Hepatocyte (in vitro differentiated cells): Measurements from ENCODE around the gene ZNF208. TPM values are rescaled to one million over a fixed set of nuclear protein-coding genes. Genes with fewer than 3 reads are reported as not detected.

Experiments
- DNase-seq: peaks from one replicate; pipeline ENCODE4 v3.0.0-alpha.2; 2016; ENCODE audit warnings: low spot score
- H2AFZ ChIP-seq: fragments of 200-600 bp; sonication (generic); 2 replicates; pipeline ENCODE4 v1.6.0; 2016; ENCODE audit warnings: antibody characterized with exemption, mild to moderate bottlenecking
- H3K27ac ChIP-seq: fragments of 200-600 bp; sonication (generic); 2 replicates; pipeline ENCODE4 v1.5.1; 2016; ENCODE audit warnings: mild to moderate bottlenecking
- H3K27me3 ChIP-seq: fragments of 200-600 bp; sonication (generic); 2 replicates; pipeline ENCODE4 v1.6.1; 2016
- H3K36me3 ChIP-seq: fragments of 200-600 bp; sonication (generic); replicated peaks from 2 replicates; pipeline ENCODE4 v1.5.1; 2016; ENCODE audit warnings: low read depth; ENCODE audit not compliant: insufficient read depth
- H3K4me1 ChIP-seq: fragments of 200-600 bp; sonication (generic); 2 replicates; pipeline ENCODE4 v1.5.1; 2016; ENCODE audit warnings: mild to moderate bottlenecking, moderate library complexity; ENCODE audit not compliant: insufficient read depth
- H3K4me2 ChIP-seq: fragments of 200-600 bp; sonication (generic); 2 replicates; pipeline ENCODE4 v1.6.0; 2016
- H3K4me3 ChIP-seq: fragments of 200-600 bp; sonication (generic); 2 replicates; pipeline ENCODE4 v1.5.1; 2016; ENCODE audit warnings: mild to moderate bottlenecking
- H3K79me2 ChIP-seq: fragments of 200-600 bp; sonication (generic); 2 replicates; pipeline ENCODE4 v1.6.0; 2017; ENCODE audit warnings: mild to moderate bottlenecking
- H3K9me2 ChIP-seq: fragments of 200-600 bp; sonication (generic); replicated peaks from 2 replicates; pipeline ENCODE4 v1.6.0; 2017; ENCODE audit warnings: mild to moderate bottlenecking; ENCODE audit not compliant: insufficient read depth
- H3K9me3 ChIP-seq: fragments of 200-600 bp; sonication (generic); 2 replicates; pipeline ENCODE4 v1.5.1; 2016; ENCODE audit warnings: low read depth, mild to moderate bottlenecking
- H4K20me1 ChIP-seq: fragments of 200-600 bp; sonication (generic); 2 replicates; pipeline ENCODE4 v1.6.0; 2016; ENCODE audit warnings: mild to moderate bottlenecking; ENCODE audit not compliant: insufficient read depth, poor library complexity, severe bottlenecking
- EZH2 ChIP-seq: fragments of 200-600 bp; sonication (generic); IDR thresholded peaks from 2 replicates; pipeline ENCODE4 v1.6.1; 2016; ENCODE audit warnings: antibody characterized with exemption, mild to moderate bottlenecking, borderline replicate concordance
- EZH2phosphoT487 ChIP-seq: fragments of 200-600 bp; sonication (generic); IDR thresholded peaks from one replicate; pipeline ENCODE4 v1.6.1; 2018; ENCODE audit warnings: antibody characterized with exemption, mild to moderate bottlenecking, low read depth, moderate library complexity; ENCODE audit not compliant: unreplicated experiment, severe bottlenecking
- WGBS: methylation state at CpG from one replicate; pipeline ENCODE4 v1.1.6; 2016; ENCODE audit warnings: low lambda C conversion rate; ENCODE audit errors: missing lambda C conversion rate; 5-methylcytosine and 5-hydroxymethylcytosine counted together
- polyA plus RNA-seq: library from polyadenylated mRNA; unstranded; fragments of >200 nt; fragmentation: Nextera tagmentation; extraction: Ambion mirVana; gene quantifications from 2 replicates; pipeline ENCODE4 v1.2.1, GENCODE V29; 2016
- total RNA-seq: library from RNA; depleted of rRNA; stranded (reverse); fragments of >200 nt; gene quantifications from 2 replicates; pipeline ENCODE4 v1.2.3, GENCODE V29; 2014
- TF ChIP-seq, protein P1 (sequence below): fragments of 200-600 bp; sonication (generic); IDR thresholded peaks from 2 replicates; pipeline ENCODE4 v1.5.1; 2016; ENCODE audit warnings: antibody characterized with exemption, mild to moderate bottlenecking; ENCODE audit not compliant: poor library complexity

ZNF208 gene
- total and polyA plus RNA-seq, 2 experiments from 2014 or later: not detected

GRCh38 chr19:21940684-21941083 is 70.1 kb downstream of the ZNF208 start:
- no peaks in the 10 kb centered on the region for H3K9me2 ChIP-seq
- no peak overlapping the region for H3K4me2 ChIP-seq
- TF ChIP-seq EZH2 (no peak), EZH2phosphoT487 (no peak)
- TF ChIP-seq, protein P1, sequence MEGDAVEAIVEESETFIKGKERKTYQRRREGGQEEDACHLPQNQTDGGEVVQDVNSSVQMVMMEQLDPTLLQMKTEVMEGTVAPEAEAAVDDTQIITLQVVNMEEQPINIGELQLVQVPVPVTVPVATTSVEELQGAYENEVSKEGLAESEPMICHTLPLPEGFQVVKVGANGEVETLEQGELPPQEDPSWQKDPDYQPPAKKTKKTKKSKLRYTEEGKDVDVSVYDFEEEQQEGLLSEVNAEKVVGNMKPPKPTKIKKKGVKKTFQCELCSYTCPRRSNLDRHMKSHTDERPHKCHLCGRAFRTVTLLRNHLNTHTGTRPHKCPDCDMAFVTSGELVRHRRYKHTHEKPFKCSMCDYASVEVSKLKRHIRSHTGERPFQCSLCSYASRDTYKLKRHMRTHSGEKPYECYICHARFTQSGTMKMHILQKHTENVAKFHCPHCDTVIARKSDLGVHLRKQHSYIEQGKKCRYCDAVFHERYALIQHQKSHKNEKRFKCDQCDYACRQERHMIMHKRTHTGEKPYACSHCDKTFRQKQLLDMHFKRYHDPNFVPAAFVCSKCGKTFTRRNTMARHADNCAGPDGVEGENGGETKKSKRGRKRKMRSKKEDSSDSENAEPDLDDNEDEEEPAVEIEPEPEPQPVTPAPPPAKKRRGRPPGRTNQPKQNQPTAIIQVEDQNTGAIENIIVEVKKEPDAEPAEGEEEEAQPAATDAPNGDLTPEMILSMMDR: no peak
- H3K36me3 ChIP-seq: no peaks in the 10 kb centered on the region
- no peak overlapping the region for H3K27ac ChIP-seq
- no peak overlapping the region for H3K4me3 ChIP-seq
- WGBS: 83% methylated on average over 28 of the region's 30 CpGs
- H3K4me1 ChIP-seq: no peaks in the 10 kb centered on the region
- no peaks in the 10 kb centered on the region for H4K20me1 ChIP-seq
- H3K27me3 ChIP-seq: no peaks in the 10 kb centered on the region
- no peaks in the 10 kb centered on the region for H3K79me2 ChIP-seq
- no peaks in the 10 kb centered on the region for H3K9me3 ChIP-seq
- no peak overlapping the region for H2AFZ ChIP-seq
- DNase-seq: no peak

DNA sequence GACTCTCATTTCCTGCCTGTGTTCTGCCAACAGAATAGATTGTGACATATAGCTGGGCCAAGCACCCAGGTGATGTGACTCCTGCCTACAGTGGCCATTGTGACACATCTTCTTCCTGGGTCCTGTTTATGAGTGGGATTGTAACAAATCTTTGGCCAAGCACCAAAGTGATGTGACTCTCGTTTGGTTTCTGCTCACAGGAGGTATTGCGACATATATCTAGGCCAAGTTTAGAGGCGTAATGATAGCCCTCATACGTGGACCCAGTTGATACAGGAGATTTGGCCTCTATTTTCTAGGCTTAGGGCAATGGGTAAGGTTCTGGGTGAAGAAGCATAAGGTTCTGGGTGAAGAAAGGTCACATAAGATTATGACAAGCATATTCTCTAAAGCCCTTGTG is 76.2 kb downstream of the ZNF208 start:
- Histone ChIP-seq H3K4me3 (no peak overlapping the region), H4K20me1 (no peaks in the 10 kb centered on the region), H3K9me2 (no peaks in the 10 kb centered on the region), H3K4me2 (no peak overlapping the region), H2AFZ (no peak overlapping the region), H3K27me3 (no peaks in the 10 kb centered on the region), H3K36me3 (no peaks in the 10 kb centered on the region), H3K4me1 (no peaks in the 10 kb centered on the region), H3K9me3 (no peaks in the 10 kb centered on the region), H3K79me2 (no peaks in the 10 kb centered on the region), H3K27ac (no peak overlapping the region)
- WGBS: 56% methylated on average over 4 of the region's 4 CpGs
- TF ChIP-seq EZH2 (no peak), EZH2phosphoT487 (no peak)
- TF ChIP-seq, protein P1: no peak
- DNase-seq: no peak

DNA sequence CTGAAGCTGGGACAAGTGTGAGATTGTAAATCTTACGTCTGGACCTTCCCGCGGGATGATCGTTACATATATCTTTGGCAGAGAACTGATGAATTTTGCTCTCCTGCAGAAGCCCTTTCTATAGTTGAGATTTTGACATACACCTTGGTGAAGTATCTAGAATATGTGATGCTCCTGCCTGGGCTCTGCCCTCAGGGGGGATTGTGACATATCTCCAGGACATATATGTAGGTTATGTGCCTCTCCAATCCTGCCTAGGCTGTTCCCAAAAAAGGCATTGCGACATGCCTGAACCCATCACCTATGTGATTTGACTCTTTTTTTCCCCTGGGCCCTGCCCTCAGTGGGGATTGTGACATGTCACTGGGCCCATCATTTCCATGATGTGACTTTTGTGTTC is 76.6 kb downstream of the ZNF208 start:
- Histone ChIP-seq H3K27ac (no peak overlapping the region), H3K9me3 (no peaks in the 10 kb centered on the region), H3K27me3 (no peaks in the 10 kb centered on the region), H2AFZ (no peak overlapping the region), H3K36me3 (no peaks in the 10 kb centered on the region), H3K4me3 (no peak overlapping the region), H3K9me2 (no peaks in the 10 kb centered on the region), H3K79me2 (no peaks in the 10 kb centered on the region), H3K4me1 (no peaks in the 10 kb centered on the region), H4K20me1 (no peaks in the 10 kb centered on the region), H3K4me2 (no peak overlapping the region)
- WGBS: 86% methylated on average over 5 of the region's 5 CpGs
- TF ChIP-seq EZH2phosphoT487: no peak
- TF ChIP-seq, protein P1: no peak
- no peak for TF ChIP-seq EZH2
- DNase-seq: no peak

GRCh38 chr19:21922276-21922675 is 88.5 kb downstream of the ZNF208 start:
- no peak overlapping the region for H3K27ac ChIP-seq
- H3K27me3 ChIP-seq: no peaks in the 10 kb centered on the region
- TF ChIP-seq, protein P1: no peak
- no peak for TF ChIP-seq EZH2phosphoT487
- TF ChIP-seq EZH2: no peak
- no peaks in the 10 kb centered on the region for H3K79me2 ChIP-seq
- H3K4me3 ChIP-seq: no peak overlapping the region
- H3K9me3 ChIP-seq: peaks cover 3% of the 10 kb centered on the region
- no peaks in the 10 kb centered on the region for H3K9me2 ChIP-seq
- WGBS: 3% methylated on average over 2 of the region's 2 CpGs
- no peak overlapping the region for H3K4me2 ChIP-seq
- no peaks in the 10 kb centered on the region for H3K36me3 ChIP-seq
- H2AFZ ChIP-seq: no peak overlapping the region
- DNase-seq: no peak
- H3K4me1 ChIP-seq: no peaks in the 10 kb centered on the region
- no peaks in the 10 kb centered on the region for H4K20me1 ChIP-seq
